Stimulated activated naive B cell treated with anti-CD40 and anti-IgM and Interleukin-4, amounts not matched to agents 10 μg/mL and 1 μg/mL and 100 μg/mL, for 72 hours (primary cell): ENCODE data around the gene PLCB1.
"Not testable (repeated sequence)": the region's sequence is repeated elsewhere in the genome, so short reads cannot be mapped to it uniquely, and the experiment has no call there.

Experiments used
- ATAC-seq, 2 donors: fragments of 150-1000 bp; cut with Tn5 transposase; replicated peaks; 2 replicates each; pipeline ENCODE4 v1.10.0; 2021; ENCODE audit warnings: moderate library complexity in 1 of 2
- DNase-seq: peaks from one replicate; pipeline ENCODE4 v3.0.0; 2021
- H3K27ac Mint-ChIP-seq: one replicate; pipeline ENCODE4 v1.8.0; 2022; ENCODE audit warnings: mild to moderate bottlenecking, mixed read lengths
- H3K27me3 Mint-ChIP-seq, 2 donors: one replicate each; pipeline ENCODE4 v1.8.0; 2022; ENCODE audit warnings: mixed read lengths in 2 of 2
- H3K36me3 Mint-ChIP-seq, 2 donors: one replicate each; pipeline ENCODE4 v1.8.0; 2022; ENCODE audit warnings: mixed read lengths in 2 of 2, mild to moderate bottlenecking in 1 of 2
- H3K4me1 Mint-ChIP-seq, 2 donors: one replicate each; pipeline ENCODE4 v1.8.0; 2022; ENCODE audit warnings: mixed read lengths in 2 of 2, mild to moderate bottlenecking in 1 of 2
- H3K4me3 Mint-ChIP-seq, 2 donors: one replicate each; pipeline ENCODE4 v1.8.0; 2022; ENCODE audit warnings: mild to moderate bottlenecking in 2 of 2, mixed read lengths in 2 of 2, moderate library complexity in 1 of 2
- H3K9me3 Mint-ChIP-seq, 2 donors: one replicate each; pipeline ENCODE4 v1.8.0; 2022; ENCODE audit warnings: mixed read lengths in 2 of 2, mild to moderate bottlenecking in 1 of 2

PLCB1 gene

GRCh38 chr20:8600910-8601541 is 469.0 kb downstream of the PLCB1 start:
- ATAC-seq: peak; percentile 41 to 53
- H3K9me3 Mint-ChIP-seq, H3K27me3 Mint-ChIP-seq, H3K36me3 Mint-ChIP-seq, H3K4me3 Mint-ChIP-seq, DNase-seq: not testable (repeated sequence)
- Mint-ChIP-seq H3K27ac (peak overlapping the region; percentile 20), H3K4me1 (peaks cover 14 to 25% of the 10 kb centered on the region in 2 donors)

DNA sequence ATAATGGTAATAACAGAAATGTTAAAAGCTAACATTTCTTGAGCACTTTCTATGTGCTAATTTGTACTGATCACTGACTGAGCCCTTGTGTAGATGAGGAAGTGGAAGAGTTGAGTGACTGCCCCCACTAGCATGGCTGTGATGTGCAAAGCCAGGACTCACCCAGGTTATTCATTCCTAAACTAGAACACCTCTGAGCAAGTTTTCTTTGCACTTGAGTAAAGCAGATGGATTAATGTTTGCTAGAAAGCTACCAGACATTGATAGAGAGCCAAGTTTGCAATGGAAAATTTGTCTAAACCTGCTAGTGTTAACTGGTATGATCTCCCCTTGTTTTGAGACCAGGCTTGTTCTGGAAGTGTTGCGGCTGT is 469.5 kb downstream of the PLCB1 start:
- peaks cover 14 to 25% of the 10 kb centered on the region in 2 donors for H3K4me1 Mint-ChIP-seq
- H3K36me3 Mint-ChIP-seq: no peaks in the 10 kb centered on the region
- DNase-seq (peak; percentile 20), ATAC-seq (peak; percentile 98 to 99)
- H3K4me3 Mint-ChIP-seq: no peak overlapping the region
- H3K27me3 Mint-ChIP-seq: no peaks in the 10 kb centered on the region
- H3K9me3 Mint-ChIP-seq: peaks cover 0 to 5% of the 10 kb centered on the region in 2 donors
- H3K27ac Mint-ChIP-seq: no peak overlapping the region

- H3K9me3 Mint-ChIP-seq: peaks cover 0 to 5% of the 10 kb centered on the region in 2 donors
- no peaks in the 10 kb centered on the region for H3K27me3 Mint-ChIP-seq
- H3K4me1 Mint-ChIP-seq: peaks cover 14 to 25% of the 10 kb centered on the region in 2 donors
- H3K36me3 Mint-ChIP-seq: no peaks in the 10 kb centered on the region
- no peak for DNase-seq
- H3K4me3 Mint-ChIP-seq: peak overlapping the region; percentile 60 to 72
- peak; percentile 61 to 71 for ATAC-seq
- peak overlapping the region; percentile 82 for H3K27ac Mint-ChIP-seq
Measured at GRCh38 chr20:8602389-8603116, 470.5 kb downstream of the PLCB1 start.

DNA sequence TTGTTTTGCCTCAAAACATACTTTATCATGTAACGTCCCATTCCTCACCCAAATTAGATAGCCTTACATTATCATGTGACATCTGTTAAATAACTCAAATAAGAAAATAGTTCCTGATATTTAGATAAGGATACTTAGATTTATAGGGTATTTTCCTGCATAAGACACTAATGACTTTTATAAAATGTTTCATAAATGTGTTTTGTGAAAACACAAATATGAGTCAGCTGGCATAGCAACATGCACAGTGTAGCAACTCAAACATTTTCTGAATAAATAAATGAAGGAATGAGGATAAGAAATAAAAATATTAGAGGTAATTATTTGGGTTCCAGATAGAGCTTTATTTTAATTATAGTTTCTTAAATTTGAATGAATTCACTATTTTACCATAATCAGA is 476.4 kb downstream of the PLCB1 start:
- no peaks in the 10 kb centered on the region for H3K36me3 Mint-ChIP-seq
- peaks cover 0 to 5% of the 10 kb centered on the region in 2 donors for H3K9me3 Mint-ChIP-seq
- ATAC-seq (no peak), DNase-seq (no peak)
- H3K27me3 Mint-ChIP-seq: no peaks in the 10 kb centered on the region
- no peak overlapping the region for H3K27ac Mint-ChIP-seq
- H3K4me3 Mint-ChIP-seq: no peak overlapping the region
- peaks cover 2% of the 10 kb centered on the region in 2 donors for H3K4me1 Mint-ChIP-seq

- no peaks in the 10 kb centered on the region for H3K27me3 Mint-ChIP-seq
- no peak overlapping the region for H3K27ac Mint-ChIP-seq
- H3K4me3 Mint-ChIP-seq: no peak overlapping the region
- ATAC-seq (no peak), DNase-seq (no peak)
- H3K9me3 Mint-ChIP-seq: no peaks in the 10 kb centered on the region
- no peaks in the 10 kb centered on the region for H3K36me3 Mint-ChIP-seq
- no peaks in the 10 kb centered on the region for H3K4me1 Mint-ChIP-seq
Measured at GRCh38 chr20:8616792-8617191, 484.7 kb downstream of the PLCB1 start.

DNA sequence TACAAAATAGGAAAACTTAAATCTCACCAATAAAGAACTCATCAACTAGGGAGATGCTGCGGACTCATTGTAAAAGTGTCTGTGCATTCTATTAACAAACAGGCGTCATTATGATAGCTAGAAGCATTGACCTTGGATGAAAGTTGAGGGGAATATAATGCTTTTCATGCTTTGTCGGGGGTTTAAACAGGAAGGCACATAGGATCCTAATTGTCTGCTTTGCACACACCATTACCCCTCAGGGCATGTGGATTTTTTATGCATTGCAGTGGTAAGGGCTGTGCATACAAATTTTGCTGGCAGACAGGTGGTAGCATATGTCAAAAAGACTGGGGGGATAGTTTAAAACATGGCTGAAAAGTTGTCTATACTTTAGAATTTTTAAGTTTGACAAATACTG is 488.9 kb downstream of the PLCB1 start:
- DNase-seq (no peak), ATAC-seq (no peak)
- H3K9me3 Mint-ChIP-seq: no peaks in the 10 kb centered on the region
- no peaks in the 10 kb centered on the region for H3K36me3 Mint-ChIP-seq
- H3K4me3 Mint-ChIP-seq: no peak overlapping the region
- H3K27ac Mint-ChIP-seq: no peak overlapping the region
- H3K4me1 Mint-ChIP-seq: no peaks in the 10 kb centered on the region
- no peaks in the 10 kb centered on the region for H3K27me3 Mint-ChIP-seq

DNA sequence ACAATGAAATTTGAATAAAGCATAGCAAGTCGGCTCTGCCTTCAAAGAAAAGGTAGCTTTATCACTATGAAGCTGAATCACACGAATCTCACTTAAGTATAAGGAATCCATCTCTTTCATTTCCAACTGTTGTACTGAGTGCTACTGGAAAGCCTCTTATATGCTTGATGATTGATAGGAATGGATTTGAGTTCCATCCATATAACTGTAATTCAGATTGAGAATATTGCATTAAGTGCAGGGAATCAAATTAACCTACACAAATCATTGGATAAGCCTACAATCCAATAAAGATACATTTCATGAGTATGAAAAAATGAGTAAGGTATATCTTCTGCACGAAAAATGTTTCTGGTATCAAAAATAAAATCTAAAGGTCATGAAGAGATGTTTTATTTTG is 492.0 kb downstream of the PLCB1 start:
- H3K9me3 Mint-ChIP-seq: no peaks in the 10 kb centered on the region
- no peaks in the 10 kb centered on the region for H3K4me1 Mint-ChIP-seq
- H3K27me3 Mint-ChIP-seq: no peaks in the 10 kb centered on the region
- no peaks in the 10 kb centered on the region for H3K36me3 Mint-ChIP-seq
- ATAC-seq (no peak), DNase-seq (no peak)
- no peak overlapping the region for H3K27ac Mint-ChIP-seq
- no peak overlapping the region for H3K4me3 Mint-ChIP-seq

GRCh38 chr20:8624616-8625015 is 492.6 kb downstream of the PLCB1 start:
- no peaks in the 10 kb centered on the region for H3K27me3 Mint-ChIP-seq
- H3K36me3 Mint-ChIP-seq: no peaks in the 10 kb centered on the region
- no peaks in the 10 kb centered on the region for H3K9me3 Mint-ChIP-seq
- ATAC-seq (no peak), DNase-seq (no peak)
- no peak overlapping the region for H3K4me3 Mint-ChIP-seq
- no peak overlapping the region for H3K27ac Mint-ChIP-seq
- H3K4me1 Mint-ChIP-seq: no peaks in the 10 kb centered on the region

GRCh38 chr20:8627340-8628004 is 495.4 kb downstream of the PLCB1 start:
- no peaks in the 10 kb centered on the region for H3K36me3 Mint-ChIP-seq
- H3K4me1 Mint-ChIP-seq: no peaks in the 10 kb centered on the region
- DNase-seq (no peak), ATAC-seq (no peak)
- H3K9me3 Mint-ChIP-seq: no peaks in the 10 kb centered on the region
- H3K27ac Mint-ChIP-seq: no peak overlapping the region
- H3K27me3 Mint-ChIP-seq: no peaks in the 10 kb centered on the region
- H3K4me3 Mint-ChIP-seq: no peak overlapping the region

DNA sequence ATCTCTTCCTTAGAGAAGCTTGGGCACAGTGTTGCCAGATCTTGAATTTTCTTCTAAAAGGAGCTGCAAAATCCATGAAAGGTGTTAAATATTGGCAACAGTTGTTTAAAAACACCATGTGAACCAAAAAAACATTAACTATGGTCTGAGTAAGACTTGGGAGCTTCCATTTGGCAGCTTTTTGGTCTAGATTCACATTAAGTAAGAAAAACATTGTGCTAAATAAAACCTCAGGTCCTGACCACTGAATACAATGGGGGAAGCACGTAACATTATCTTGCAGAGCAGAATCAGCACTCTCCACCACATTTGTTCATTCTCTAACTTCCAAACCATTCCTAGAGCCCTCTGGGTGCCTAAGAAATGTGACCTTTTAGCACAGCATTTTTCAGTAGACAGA is 499.2 kb downstream of the PLCB1 start:
- H3K27me3 Mint-ChIP-seq: no peaks in the 10 kb centered on the region
- no peak overlapping the region for H3K4me3 Mint-ChIP-seq
- DNase-seq (no peak), ATAC-seq (no peak)
- no peak overlapping the region for H3K27ac Mint-ChIP-seq
- no peaks in the 10 kb centered on the region for H3K36me3 Mint-ChIP-seq
- H3K9me3 Mint-ChIP-seq: no peaks in the 10 kb centered on the region
- H3K4me1 Mint-ChIP-seq: no peaks in the 10 kb centered on the region

DNA sequence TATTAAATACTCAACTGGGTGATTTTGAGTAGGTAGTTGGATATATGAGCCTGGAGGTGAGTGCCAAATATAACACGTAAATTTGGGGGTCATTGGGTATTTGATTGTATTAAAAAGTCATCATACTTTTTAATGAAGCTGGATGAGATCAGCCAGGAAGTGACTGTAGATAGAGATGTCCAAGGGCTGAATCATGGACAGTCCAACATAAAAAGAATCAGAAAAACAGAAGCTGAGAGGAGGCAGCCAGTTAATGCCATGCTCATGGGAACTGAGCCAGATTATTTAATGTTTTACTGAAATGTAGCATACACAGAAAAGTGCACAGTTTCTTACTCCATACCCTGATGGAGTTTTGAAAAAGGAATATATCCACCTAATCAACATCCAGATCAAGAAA is 501.3 kb downstream of the PLCB1 start:
- Mint-ChIP-seq H3K36me3 (peaks cover 0 to 2% of the 10 kb centered on the region in 2 donors), H3K27ac (no peak overlapping the region), H3K9me3 (no peaks in the 10 kb centered on the region), H3K4me3 (no peak overlapping the region), H3K4me1 (peaks cover 0 to 5% of the 10 kb centered on the region in 2 donors), H3K27me3 (no peaks in the 10 kb centered on the region)
- ATAC-seq (no peak), DNase-seq (no peak)

- DNase-seq (no peak), ATAC-seq (no peak)
- peaks cover 0 to 2% of the 10 kb centered on the region in 2 donors for H3K36me3 Mint-ChIP-seq
- H3K4me1 Mint-ChIP-seq: peaks cover 2 to 6% of the 10 kb centered on the region in 2 donors
- H3K4me3 Mint-ChIP-seq: no peak overlapping the region
- no peaks in the 10 kb centered on the region for H3K27me3 Mint-ChIP-seq
- H3K9me3 Mint-ChIP-seq: no peaks in the 10 kb centered on the region
- H3K27ac Mint-ChIP-seq: no peak overlapping the region
Measured at GRCh38 chr20:8635048-8635572, 503.0 kb downstream of the PLCB1 start.

- Mint-ChIP-seq H3K27me3 (no peaks in the 10 kb centered on the region), H3K4me1 (peaks cover 2 to 6% of the 10 kb centered on the region in 2 donors), H3K9me3 (no peaks in the 10 kb centered on the region), H3K4me3 (no peak overlapping the region), H3K36me3 (peaks cover 0 to 2% of the 10 kb centered on the region in 2 donors), H3K27ac (no peak overlapping the region)
- ATAC-seq (no peak), DNase-seq (no peak)
Measured at GRCh38 chr20:8635837-8636236, 503.8 kb downstream of the PLCB1 start.

GRCh38 chr20:8639112-8639778 is 507.2 kb downstream of the PLCB1 start:
- Mint-ChIP-seq H3K9me3 (peaks cover 0 to 2% of the 10 kb centered on the region in 2 donors), H3K27me3 (no peaks in the 10 kb centered on the region), H3K4me3 (no peak overlapping the region), H3K4me1 (peaks cover 2 to 6% of the 10 kb centered on the region in 2 donors), H3K27ac (no peak overlapping the region), H3K36me3 (peaks cover 0 to 2% of the 10 kb centered on the region in 2 donors)
- no peak for DNase-seq
- ATAC-seq: no peak
